Embryonic facial prominence (tissue), 1 donor: ENCODE results near the gene FGFR4.
"Not testable (repeated sequence)": the region's sequence is repeated elsewhere in the genome, so short reads cannot be mapped to it uniquely, and the experiment has no call there.

Experiments
- DNase-seq: peaks from one replicate; pipeline ENCODE4 v3.0.0-alpha.2; 2016; ENCODE audit errors: extremely low spot score

Gene FGFR4

DNA sequence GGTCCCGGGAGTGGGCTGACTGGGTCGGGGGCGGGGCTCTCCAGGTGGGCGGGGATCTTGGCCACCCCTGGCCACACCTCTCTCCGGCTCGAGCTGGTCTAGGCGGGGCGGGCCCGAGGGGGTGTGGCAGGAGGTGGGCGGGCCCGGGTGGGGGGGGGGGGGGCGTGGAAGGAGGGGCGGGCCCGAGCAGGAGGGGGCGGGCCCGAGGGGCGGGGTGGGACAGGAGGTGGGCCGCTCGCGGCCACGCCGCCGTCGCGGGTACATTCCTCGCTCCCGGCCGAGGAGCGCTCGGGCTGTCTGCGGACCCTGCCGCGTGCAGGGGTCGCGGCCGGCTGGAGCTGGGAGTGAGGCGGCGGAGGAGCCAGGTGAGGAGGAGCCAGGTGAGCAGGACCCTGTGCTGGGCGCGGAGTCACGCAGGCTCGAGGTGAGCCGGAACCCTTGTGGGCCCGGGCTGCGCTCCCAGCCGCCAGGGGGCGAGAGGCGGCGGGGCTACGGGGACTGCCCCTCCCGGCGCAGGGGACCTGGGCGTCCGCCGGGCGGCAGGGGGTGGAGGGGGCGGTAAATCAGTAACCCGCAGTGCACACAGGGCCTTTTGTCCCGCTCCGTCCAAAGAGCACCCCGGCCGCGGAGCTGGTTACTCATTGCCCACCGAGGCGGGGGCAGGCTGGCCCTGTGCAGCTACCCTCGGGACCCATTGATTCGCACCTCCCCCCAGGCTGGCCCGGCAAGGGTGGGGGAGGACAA lies at the start of gene FGFR4:
TSS of gene FGFR4 (plus strand) at position 262 of the 744 bp plus-strand sequence. CDS start 2,688 bp downstream, outside the sequence.
- peak; percentile 32 for DNase-seq

DNA sequence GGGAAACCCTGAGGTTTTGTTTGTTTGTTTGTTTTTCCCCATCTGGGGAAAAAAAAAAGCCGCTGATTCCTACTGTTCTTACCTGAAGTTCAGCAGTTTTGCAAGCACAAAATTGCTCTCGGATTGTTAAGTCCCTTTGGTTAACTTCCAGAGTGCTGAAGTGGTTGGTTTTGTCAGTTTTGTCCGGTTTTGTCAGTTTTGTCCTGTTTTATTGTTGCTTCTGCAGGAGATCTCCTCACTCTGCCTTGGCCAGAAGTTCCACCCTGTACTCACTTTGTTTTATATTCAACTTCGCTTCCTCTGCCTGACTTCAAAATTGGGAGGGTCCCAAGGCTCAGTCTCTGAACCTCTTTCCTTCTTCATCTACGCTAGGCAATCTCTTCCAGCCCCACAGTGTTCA lies 49.8 kb upstream of the FGFR4 start:
- no peak for DNase-seq

DNA sequence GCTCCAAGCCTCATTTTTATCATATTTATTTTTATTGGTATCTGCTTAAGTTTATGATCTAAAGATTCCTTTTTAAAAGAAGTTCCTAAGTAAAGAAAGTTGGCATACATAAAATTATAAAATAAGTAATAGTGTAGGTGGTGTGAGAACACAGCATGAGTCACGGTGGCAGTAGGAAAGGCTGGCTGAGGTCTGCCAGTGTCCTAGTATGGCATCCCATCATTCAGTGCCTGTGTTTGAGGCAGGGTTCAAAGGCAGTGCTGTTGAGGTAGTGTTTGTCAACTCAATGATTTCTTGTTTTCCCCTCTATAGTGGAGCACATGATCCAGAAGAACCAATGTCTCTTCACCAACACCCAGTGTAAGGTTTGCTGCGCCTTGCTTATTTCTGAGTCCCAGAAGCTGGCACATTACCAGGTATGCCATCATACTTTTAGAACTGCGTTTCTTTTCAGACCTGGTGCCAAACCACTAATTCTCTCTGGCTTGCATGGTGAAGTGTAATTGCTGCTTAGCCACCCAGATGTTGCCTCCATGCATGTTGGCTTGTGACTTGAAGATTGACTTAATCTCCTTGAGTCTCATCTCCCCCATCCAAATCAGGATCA lies 45.8 kb upstream of the FGFR4 start:
- DNase-seq = no peak

DNA sequence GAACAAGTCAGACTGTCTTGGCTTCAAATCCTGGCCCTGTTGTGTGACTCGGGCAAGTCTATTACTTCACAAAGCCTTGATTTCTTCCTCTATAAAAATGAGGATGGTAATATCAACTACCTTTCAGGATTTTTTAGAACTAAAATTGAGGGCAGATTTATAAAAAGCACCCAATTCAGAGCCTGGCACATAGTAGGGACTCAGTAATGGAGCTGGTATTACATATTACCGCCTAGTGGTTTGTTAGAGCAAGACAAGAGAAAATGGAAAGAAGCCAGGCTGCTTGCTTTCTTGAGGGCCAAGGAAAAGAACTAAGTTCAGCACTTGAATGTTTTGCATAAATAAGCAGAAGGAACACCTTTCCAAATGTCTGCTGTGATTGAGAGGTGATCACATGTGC lies 44.8 kb upstream of the FGFR4 start:
- no peak for DNase-seq

- no peak for DNase-seq
Measured at GRCh38 chr5:177043114-177043513, 43.6 kb upstream of the FGFR4 start.

GRCh38 chr5:177043958-177044357 lies 42.8 kb upstream of the FGFR4 start:
- no peak for DNase-seq

DNA sequence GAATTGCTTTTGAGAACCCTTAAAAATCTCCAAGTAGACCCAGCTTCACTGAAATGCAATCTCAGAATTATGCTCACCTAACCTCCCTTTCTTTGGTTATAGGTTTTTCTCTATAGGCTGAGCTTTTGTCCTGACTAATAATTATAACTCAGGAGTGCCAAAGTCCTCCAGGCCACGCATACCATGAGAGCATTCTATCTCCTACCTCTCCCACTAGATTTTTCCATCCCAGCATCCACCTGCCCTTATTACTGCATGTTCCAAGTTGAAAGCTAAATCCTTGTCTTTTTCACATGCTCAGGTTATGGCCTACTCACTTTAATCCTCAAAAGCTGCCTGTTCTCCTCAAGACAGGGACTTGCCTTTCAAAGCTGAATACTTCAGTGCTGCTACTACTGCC lies 42.1 kb upstream of the FGFR4 start:
- no peak for DNase-seq

DNA sequence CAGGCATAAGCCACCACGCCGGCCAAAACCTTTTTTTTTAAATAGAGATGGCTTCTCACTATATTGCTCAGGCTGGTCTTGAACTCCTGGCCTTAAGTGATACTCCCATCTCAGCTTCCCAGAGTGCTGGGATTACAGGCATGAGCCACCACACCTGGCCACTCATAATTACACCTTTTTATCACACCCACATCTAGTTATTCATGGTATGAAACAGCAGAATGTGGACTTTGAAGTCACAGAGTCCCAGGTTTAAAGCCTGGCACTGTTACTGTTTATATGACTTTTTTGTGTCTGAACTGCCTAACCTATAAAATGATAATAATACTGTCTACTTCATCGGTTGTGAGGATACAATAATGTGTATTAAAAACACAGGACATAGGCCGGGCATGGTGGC lies 41.1 kb upstream of the FGFR4 start:
- no peak for DNase-seq

DNA sequence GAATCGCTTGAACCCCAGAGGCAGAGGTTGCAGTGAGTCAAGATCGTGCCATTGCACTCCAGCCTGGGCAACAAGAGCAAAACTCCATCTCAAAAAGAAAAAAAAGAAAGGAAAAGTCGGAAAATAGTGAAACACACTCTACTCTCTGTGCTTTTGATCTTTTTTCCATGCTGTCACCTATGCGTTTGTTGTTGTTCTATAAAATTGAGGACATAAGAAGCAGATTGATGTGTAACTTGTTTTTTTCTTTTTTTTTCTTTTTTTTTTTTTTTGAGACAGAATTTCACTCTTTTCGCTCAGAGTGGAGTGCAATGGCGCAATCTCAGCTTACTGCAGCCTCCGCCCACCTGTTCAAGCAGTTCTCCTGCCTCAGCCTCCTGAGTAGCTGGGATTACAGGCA lies 38.2 kb upstream of the FGFR4 start:
- not testable (repeated sequence) for DNase-seq

GRCh38 chr5:177049285-177049684 lies 37.4 kb upstream of the FGFR4 start:
- DNase-seq = no peak

DNA sequence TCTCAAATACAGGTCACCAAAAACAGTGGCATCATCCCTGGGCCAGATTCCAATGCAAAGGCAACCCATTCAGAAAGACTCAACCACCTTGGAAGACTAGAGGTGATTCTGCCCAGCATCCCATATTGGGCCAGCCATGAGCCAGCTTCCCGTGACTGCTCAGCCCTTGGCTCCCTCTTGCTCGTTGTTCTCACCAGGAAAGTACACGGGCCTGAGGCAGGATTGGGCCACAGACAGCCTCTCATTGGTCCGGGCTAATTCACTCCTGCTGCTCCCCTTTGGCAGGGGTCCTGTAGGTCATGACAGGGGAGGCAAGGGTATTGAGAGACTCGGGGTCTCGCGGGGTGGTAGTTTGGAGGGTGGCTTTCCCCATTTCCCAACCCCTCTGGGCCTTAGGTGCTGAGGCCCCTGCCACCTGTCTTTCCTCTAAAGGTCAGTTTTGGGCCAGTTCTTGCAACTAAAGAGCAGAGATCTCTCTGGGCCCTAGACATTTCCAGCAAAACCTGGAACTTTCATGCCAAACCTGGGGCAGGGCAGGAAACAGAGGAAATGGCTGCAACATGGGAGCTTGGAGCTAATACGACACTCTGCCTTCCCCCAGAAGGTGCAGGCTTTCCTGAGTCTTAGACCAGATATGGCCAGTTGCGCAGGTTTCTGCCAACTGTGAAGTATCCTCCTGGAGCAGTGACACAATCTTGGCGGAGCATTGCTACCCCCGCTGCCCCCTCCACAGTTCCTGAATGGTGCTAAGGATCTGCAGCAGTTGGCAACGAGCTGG lies 22.0 kb upstream of the FGFR4 start:
- DNase-seq = no peak

GRCh38 chr5:177065491-177065890 lies 21.2 kb upstream of the FGFR4 start:
- DNase-seq = no peak

GRCh38 chr5:177066224-177066623 lies 20.5 kb upstream of the FGFR4 start:
- DNase-seq = no peak

DNA sequence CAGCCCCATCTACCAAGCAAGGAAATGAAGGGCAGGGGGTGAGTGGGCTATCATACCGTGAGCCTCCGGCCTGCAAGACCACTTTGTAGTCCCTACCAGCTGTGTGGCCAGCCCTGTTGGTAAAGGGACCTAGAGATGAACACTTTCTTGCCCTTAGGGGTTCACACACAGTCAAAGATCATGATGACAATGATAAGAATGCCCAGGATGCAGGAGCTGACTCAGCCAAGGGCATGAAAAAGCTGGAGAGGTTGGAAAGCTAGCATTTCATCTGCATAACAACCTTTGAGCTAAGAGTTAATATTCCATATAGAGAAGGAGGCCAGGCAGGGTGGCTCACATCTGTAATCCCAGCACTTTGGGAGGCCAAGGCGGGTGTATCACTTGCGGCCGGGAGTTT lies 19.2 kb upstream of the FGFR4 start:
- DNase-seq = no peak

DNA sequence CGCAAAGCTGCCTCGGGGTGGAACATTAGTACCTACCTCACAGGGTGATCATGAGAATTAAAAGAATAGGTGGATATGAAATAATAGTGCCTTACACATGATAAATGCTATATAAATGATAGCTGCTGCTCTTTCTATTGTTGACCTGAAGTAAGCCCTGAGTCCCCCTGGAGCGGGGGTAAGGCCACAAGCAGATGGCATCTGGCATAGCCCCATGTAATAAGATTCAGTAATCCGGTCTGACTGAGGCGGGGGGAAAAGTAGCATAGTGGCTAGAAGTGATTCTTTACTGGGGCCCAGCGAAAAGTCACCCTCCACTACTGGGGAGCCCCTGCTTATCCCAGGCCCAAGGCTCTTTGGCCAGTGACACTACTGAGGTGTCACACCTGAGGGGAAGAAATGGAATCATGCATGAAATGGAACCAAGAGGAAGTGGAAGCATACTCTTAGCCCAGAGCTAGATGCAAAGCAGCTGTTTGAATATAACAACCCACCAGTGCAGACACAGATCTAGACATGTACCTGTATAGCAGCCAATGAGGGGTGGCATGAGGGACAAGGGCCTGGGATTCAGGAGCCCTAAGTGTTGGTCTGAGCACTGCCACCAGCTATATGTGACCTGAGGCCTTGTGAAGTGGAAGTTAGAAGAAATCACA lies 16.1 kb upstream of the FGFR4 start:
- DNase-seq = no peak

DNA sequence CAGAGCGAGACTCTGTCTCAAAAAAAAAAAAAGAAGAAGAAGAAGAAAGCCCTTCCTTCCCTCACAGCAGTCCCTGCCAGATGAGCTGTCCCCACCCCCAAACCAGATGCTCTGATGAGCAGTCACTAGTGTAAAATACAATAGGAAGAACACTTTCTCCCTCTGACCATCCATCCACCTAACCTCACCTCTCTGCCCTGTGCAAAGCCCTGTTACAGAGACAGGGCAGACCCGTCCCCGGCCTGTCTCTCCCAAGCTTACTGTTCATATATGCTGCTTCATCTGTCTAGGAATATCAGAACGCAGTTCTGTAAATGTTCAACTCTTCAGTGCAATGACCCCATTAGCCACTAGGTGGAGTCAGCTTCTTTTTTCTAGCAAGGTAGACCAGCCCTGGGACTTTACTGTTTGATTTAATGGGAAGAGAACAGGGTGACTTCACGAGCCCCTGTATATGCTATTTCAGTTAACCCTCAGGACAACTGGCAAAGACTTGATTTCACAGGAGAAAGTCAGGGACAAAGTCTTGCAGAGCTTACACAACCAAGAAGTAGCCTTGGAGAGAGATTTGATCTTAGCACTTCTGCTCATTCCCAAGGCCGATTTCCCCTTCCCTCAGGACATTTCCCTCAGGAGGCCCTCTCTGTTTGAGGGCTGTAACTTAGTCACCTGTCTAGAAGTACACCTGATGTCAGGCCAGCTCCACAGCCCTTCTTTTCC lies 14.9 kb upstream of the FGFR4 start:
- DNase-seq = peak; percentile 54

DNA sequence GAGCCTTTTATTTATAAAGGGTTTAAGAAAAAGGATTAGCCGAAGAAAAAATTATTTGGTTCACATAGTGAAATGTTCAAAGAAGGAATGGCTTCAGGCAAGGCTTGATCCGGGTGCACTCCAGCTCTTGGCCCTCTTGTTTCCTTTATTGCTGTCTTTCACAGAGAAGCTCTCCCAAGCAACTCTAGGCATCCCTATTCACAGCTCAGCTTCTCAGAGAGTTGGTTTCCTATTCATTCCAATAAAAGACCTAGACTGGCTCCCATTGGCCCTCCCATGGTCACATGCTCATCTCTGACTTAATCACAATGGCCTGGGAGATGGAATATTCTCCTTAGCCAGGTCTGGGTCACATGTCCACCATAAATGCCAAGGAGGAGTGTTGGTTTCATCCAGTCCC lies 9.4 kb upstream of the FGFR4 start:
- no peak for DNase-seq

DNA sequence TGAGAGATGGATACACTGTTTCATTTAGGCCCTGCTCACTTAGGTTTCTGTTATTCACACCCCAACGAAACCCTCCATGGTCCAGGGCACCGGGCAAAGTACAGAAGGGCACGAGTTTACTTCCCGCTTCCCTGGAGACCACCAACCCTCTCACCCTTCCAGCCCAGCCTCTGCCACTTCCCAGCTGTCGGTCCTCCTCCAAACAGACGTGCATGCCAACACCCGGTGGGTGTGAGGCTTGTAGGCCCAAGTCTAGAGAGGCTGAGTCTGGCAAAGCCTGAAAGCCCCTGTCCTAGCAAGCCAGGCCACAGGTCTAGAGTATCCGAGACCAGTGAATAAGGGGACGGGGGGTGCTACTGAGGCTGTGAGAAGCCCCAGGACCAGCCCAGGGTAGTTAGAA lies 7.1 kb upstream of the FGFR4 start:
- no peak for DNase-seq

DNA sequence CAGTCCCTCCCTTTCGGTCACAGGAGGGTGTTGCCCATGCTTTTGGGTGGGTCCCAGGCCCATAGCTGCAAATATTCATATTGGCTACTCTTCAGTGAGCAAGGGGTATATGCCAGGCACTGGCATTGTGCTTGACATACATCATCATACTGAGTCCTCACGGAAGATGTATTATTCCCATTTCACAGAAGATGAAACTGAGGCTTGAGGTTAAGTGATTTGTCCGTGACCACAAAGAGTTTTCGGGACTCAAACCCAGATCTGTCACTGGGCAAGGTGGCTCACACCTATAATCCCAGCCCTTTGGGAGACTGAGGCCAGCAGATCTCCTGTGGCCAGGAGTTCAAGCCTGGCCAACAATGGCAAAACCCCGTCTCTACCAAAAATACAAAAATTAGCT lies 6.5 kb upstream of the FGFR4 start:
- DNase-seq = no peak

- no peak for DNase-seq
Measured at GRCh38 chr5:177081859-177082258, 4.9 kb upstream of the FGFR4 start.

GRCh38 chr5:177083357-177083756 lies 3.4 kb upstream of the FGFR4 start:
- no peak for DNase-seq

DNA sequence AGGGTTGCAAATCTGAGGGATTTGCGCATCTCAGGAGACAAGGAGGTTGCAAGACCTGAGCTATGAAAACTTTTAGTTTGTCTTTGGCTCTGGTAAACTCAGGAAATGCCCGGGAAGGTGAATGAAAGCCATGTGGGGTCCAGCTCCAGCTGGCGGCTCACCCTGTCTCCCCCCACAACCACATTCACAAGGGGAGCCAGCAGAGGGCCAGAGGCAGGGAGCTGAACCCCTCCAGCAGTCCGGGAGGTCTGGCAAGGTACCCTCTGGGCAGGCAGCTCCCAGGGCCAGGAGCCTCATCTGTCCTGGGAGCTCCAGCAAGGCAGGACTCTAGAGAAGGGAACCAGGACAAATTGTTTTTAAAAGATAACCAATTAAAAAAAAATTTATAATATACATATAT lies 2.5 kb upstream of the FGFR4 start:
- no peak for DNase-seq
